Cerebellar nuclear complex (tissue), 1 donor: ENCODE results near the gene SEMA6A.

Source experiments
- DNase-seq, 2 experiments: peaks; one replicate each; lab custom pipeline; 2025; lab: John Stamatoyannopoulos, UW

Gene SEMA6A

GRCh38 chr5:116576053-116576713 is 1.6 kb upstream of the SEMA6A start:
- DNase-seq, result peak in 1 of 2 experiments; percentile 23

- no peak for DNase-seq
Measured at GRCh38 chr5:116575326-116576052, 866 bp upstream of the SEMA6A start.

GRCh38 chr5:116573702-116574366 is 789 bp downstream of the SEMA6A start:
- no peak for DNase-seq

- DNase-seq, result no peak
Measured at GRCh38 chr5:116573279-116573701, 1.3 kb downstream of the SEMA6A start.

GRCh38 chr5:116572350-116573278 is 2.0 kb downstream of the SEMA6A start:
- peak; percentile 14 to 31 for DNase-seq

- DNase-seq, result no peak
Measured at GRCh38 chr5:116571568-116572349, 2.9 kb downstream of the SEMA6A start.

- DNase-seq, result no peak
Measured at GRCh38 chr5:116569999-116570398, 4.6 kb downstream of the SEMA6A start.

GRCh38 chr5:116567106-116567505 is 7.5 kb downstream of the SEMA6A start:
- no peak for DNase-seq

- DNase-seq, result no peak
Measured at GRCh38 chr5:116566251-116566650, 8.4 kb downstream of the SEMA6A start.

- no peak for DNase-seq
Measured at GRCh38 chr5:116564756-116565490, 9.7 kb downstream of the SEMA6A start.

GRCh38 chr5:116564312-116564711 is 10.3 kb downstream of the SEMA6A start:
- DNase-seq, result no peak

GRCh38 chr5:116563736-116564308 is 10.8 kb downstream of the SEMA6A start:
- no peak for DNase-seq

GRCh38 chr5:116562669-116563068 is 12.0 kb downstream of the SEMA6A start:
- no peak for DNase-seq

GRCh38 chr5:116561658-116562057 is 13.0 kb downstream of the SEMA6A start:
- DNase-seq, result no peak

GRCh38 chr5:116559673-116560164 is 14.9 kb downstream of the SEMA6A start:
- DNase-seq, result no peak

GRCh38 chr5:116559239-116559638 is 15.4 kb downstream of the SEMA6A start:
- DNase-seq, result no peak

GRCh38 chr5:116557669-116558271 is 16.9 kb downstream of the SEMA6A start:
- DNase-seq, result no peak

GRCh38 chr5:116554764-116555163 is 19.9 kb downstream of the SEMA6A start:
- DNase-seq, result no peak

- DNase-seq, result no peak
Measured at GRCh38 chr5:116553366-116553765, 21.3 kb downstream of the SEMA6A start.
